HS-27A (cell line): ENCODE results near the gene CNTNAP4.

ENCODE experiments used
- DNase-seq: peaks from one replicate; pipeline ENCODE4 v3.0.0-alpha.2; 2012; ENCODE audit warnings: low read depth, missing footprints

Gene CNTNAP4

GRCh38 chr16:76396977-76397376 is 119.8 kb downstream of the CNTNAP4 start:
- no peak for DNase-seq

- no peak for DNase-seq
Observed at GRCh38 chr16:76409706-76410105, 132.5 kb downstream of the CNTNAP4 start.

- no peak for DNase-seq
Observed at GRCh38 chr16:76421571-76421970, 144.4 kb downstream of the CNTNAP4 start.

DNA sequence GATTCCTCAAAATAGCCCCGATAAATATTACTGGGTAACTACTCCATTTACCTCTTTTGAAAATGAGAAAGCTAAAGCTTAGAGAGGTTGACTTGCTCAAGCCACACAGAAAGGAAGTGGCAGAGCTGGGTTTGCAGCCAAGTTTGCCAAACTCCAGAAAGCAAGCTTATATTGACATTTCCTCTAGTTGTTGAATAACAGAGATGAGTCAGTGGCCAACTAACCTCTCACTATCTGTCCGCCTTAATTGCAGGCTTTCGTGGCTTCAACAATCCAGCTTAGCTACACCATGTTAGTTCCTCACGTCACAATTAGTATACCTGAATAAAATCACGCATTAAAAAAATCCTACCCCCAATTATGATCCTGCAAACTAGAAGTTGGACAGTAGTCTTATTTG is 151.7 kb downstream of the CNTNAP4 start:
- DNase-seq = no peak

DNA sequence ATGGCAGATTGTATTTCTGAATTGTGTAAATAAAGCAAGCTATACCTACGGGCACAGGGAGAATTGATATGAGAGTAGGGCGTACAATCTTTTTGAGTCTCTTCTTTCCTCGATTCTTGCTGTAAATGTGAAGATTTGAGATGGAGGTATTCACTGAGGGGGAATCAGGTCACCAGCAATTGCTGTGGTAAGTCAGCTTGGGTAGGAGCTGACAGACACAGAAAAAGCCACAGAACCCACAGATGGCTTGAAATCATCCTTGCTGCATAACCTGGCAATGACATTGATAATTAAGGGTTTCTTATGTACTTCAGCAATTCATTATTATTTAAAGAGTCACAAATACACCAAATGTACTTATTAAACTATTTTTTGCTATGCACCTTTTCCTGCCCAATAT is 164.2 kb downstream of the CNTNAP4 start:
- no peak for DNase-seq

DNA sequence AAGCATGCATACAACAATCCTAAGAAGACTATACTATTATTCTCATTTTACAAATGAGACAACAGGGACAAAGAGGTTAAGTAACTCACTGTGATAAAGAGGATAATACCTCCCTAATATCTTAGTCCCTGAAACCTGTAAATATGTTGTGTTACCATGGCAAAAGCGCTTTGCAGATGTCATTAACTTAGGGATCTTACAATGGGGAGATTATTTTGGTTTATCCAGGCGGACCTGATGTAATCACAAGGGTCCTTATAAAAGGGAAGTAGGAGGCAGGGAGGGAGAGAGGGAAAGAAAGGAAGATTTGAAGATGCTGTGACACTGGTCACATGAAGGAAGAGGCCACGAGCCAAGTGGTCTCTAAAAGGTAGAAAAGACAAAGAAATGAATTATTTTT is 164.7 kb downstream of the CNTNAP4 start:
- DNase-seq = no peak

- no peak for DNase-seq
Observed at GRCh38 chr16:76443973-76444372, 166.8 kb downstream of the CNTNAP4 start.

DNA sequence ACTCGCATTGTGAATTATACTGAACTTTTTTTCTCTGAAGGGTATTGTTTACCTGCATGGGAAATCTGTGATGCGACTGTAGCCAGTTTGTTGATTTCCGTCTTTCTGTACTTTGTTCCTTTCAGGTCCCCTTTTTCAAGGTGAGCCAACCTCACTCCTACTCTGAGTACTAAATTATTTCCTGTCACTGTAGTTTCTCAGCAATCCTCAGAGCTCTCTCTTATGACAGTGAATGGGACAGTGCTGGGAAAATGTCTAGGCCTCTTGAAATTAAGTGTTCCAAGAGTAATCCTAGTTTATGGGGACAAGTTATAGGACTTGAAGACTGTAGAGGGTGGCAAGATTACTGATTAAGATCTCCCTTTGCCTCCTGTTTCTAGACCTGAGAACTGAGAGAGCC is 167.6 kb downstream of the CNTNAP4 start:
- no peak for DNase-seq

GRCh38 chr16:76445815-76446214 is 168.6 kb downstream of the CNTNAP4 start:
- no peak for DNase-seq

- DNase-seq = no peak
Observed at GRCh38 chr16:76446251-76446650, 169.1 kb downstream of the CNTNAP4 start.

DNA sequence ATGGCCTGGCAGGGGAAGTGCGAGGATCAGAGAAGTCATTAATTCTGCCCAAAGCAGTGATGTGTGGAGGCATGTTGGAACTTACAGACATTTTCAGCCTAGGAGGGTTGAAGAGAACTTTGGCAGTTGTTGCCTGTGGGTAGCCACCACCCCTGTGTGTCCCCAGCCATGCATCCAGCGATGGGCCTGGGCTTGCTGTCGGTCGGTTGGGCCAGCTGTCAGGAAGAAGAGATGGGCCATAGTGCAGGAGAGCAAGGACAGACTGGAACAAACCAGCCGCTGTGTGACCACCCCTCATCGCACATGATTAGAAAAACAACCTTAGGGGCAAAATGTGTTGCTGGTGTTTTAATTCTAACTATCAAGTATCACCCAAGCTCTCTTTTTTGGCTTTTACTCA is 173.7 kb downstream of the CNTNAP4 start:
- DNase-seq = no peak

- no peak for DNase-seq
Observed at GRCh38 chr16:76455257-76455656, 178.1 kb downstream of the CNTNAP4 start.

DNA sequence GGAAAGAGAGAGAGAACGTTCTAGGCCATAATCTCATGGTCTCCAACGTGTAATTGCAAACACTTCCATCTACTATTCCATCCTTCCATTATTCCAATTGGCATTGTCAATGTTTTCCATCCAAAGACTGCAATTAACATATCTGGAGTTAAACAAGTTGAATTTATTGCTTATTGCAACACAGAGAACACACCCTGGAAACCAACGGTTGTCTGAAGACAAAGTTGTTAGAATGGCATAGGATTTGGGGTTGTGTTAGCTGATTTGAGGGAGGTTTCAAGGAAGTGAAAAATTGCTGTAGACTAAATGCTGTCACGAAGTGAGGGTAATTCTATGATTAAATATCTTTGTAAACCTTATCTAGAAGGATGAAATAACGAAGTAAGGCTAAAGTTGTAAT is 178.8 kb downstream of the CNTNAP4 start:
- DNase-seq = no peak

DNA sequence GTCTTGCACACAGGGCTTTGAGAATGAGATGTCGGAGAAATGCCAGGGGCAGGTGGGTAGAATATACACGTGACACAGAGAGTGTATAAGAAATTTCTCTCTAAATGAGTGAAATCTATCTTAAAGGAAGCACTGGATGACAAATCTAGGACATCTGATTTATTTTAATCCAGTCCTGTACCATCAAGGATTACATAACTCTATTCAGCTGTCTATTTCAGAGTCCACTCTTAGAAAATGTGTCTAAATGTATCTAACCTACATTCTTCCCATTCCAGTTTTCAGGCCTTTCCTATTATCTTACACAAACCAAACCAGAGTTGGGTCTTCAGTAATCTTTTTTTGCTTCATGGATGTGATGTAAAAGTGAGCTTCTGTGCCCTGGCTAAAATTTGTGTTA is 181.9 kb downstream of the CNTNAP4 start:
- DNase-seq = no peak

DNA sequence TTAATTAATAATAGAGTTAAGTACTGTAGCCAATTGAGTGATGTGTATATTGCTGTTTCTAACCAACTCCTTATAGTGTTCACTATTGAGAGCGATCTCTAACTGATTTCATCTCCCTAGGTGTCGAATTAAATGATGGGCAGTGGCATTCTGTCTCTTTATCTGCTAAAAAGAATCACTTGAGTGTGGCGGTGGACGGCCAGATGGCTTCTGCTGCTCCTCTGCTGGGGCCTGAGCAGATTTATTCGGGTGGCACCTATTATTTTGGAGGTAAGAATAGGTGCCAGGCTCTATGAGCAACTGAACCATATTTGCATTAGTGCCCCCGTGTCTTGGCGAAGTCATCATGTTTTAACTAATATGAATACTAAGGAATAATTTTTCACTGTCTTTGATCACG is 184.6 kb downstream of the CNTNAP4 start:
- DNase-seq = no peak

DNA sequence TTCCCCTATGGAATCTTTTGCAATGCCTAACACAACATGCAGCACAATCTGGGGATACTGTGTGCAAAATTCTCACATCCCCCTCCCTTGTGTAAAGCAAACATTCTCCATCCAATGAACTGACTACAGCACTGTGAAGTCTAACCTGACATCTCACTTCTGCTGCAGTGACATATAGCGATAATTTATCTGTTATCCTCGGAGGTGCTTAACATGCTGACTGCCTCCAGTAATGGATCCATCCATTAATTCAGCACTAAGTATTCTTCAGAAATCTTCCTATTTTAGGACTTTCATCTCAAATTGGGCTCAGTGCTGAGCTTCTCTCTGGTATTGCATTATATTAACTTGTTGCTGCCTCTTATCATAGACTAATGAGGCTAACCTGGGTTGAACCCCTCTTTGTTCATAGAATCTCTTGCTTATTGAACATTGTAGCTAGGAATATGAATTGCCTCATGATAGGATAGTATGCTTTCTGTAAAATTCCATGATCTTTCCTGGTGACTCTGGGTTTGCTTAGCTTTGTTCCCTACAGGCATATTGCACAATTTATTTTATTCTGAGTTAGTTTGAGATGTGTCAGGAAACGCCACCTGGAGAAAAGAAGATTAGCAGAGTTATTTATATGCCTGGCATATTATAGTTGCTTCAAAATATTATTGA is 187.9 kb downstream of the CNTNAP4 start:
- no peak for DNase-seq

DNA sequence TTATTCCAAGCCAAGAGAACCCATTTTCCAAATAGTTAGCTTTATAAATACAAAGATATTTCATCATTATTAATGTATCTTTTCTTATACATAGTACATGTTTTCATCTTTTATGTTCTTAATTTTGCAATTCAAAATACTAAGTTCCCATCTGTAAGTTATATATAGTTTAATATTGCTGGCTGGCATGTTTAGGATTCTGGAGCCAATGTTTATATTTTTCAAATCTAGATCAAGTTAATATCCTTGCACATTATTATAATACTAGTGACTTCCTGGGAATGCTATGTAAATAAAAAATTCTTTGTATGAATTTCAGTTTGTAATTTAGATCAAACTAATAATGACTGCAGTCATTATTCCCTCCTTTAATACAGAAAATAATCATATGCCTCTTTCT is 189.7 kb downstream of the CNTNAP4 start:
- DNase-seq = no peak

DNA sequence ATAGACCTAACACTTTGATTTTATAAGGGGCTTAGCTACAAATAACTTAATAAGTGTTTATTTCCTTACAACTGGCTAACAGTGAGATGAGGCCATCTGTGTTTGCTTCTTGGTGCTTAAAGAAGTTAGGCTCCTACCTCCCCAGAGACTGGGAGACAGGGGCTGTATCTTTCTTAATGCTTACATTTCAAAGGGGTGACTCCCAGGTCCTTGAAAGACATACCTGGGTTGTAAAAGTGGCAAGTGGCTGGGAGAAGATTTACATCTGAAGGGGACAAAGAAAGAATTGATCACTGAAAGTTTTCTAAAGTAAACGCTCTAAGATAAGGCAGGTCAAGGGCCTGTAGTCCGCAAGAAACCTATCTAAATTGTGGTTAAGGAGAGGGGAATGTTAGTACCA is 196.8 kb downstream of the CNTNAP4 start:
- no peak for DNase-seq

- no peak for DNase-seq
Observed at GRCh38 chr16:76478105-76478504, 200.9 kb downstream of the CNTNAP4 start.

DNA sequence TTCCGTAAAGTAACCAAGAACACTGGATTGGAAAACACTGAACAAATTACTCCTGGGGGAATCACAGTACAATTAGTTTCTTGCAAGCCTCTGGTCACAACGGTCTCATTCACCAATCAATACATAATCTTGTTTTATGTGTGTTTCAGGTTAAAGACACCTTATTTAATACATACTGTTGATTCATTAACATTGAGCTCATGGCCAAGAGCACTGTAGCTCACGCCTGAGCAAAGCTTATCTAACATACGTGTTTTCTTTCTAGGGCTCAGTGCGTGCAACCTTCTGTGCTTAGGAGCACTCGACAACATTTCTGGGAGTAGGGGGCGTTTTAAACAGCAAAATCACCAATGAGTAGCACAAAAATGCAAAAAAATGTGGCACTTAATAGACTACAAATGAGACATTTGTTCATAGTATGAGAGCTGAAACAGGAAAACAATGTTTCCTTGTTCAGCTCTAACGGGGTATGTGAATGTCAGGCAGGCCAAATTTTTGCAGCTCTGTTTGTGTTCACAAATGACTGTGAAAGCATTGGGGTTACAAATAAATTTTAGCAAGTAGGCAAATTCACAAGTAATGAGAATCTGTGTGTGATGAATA is 206.2 kb downstream of the CNTNAP4 start:
- no peak for DNase-seq

GRCh38 chr16:76484020-76484419 is 206.8 kb downstream of the CNTNAP4 start:
- DNase-seq = no peak

- no peak for DNase-seq
Observed at GRCh38 chr16:76486740-76487139, 209.5 kb downstream of the CNTNAP4 start.

DNA sequence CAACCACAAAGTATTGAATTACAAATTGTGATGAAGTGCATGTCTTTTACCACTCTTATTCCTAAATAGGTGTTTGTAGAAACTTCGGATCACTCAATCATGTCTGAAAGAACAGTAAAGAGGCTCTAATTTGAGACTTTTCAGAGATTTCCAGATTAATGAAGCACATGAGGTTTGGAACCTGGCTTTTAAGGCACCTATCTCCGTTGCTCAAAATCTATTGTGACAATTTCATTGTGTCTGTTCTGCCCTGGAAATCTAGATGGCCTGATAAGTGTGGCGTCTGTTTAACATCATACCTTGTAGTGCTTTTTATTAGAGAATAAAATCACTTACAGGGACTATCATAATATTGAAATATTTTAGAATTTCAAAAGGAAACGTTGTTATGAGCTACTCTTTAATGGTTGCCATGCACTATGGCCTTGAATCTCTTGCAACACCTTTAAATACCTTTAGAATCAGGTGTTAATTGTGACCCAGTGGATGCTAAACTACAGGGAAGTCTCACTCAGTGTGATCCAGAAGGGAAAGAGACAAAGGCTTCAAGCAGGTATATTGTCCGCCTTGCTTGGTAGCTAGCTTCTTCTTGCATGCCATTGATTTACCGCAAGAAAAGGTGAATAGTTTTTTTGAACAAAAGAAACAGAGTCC is 210.3 kb downstream of the CNTNAP4 start:
- DNase-seq = no peak

- no peak for DNase-seq
Observed at GRCh38 chr16:76488065-76488417, 210.8 kb downstream of the CNTNAP4 start.
